Measurements from ENCODE around the gene WDFY2.

DNA sequence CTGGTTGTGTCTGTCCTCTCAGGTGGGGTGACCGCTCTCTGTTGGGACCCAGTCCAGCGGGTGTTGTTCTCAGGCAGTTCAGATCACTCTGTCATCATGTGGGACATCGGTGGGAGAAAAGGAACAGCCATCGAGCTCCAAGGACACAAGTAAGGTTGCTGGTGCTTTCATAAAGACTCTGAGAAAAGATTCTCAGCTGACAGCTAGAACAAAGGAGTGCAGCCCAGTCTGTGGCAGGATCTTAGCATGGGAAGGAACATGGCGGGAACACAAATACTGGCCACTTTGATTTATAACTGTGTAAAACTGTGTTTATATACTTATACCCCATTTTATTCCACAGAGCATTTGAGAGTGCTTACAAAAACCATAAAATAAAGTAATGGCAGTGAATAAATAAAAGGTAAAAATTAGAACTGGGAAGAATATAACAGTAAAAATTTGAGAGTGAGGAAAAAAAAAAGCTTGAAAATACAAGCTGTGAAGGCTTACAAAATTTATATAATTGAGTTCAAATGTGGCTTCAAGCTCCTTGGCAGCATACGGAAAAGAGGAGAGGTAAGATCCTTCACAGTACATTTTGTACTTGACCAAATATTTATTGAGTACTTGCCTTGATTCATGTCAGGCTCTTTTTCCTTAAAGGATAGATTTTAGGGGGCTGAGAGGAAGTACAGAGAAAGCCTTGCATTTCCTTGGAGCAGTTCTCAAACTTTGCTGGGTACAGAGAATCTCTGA lies 154.9 kb downstream of the WDFY2 start:
- TF ChIP-seq, protein P1, sequence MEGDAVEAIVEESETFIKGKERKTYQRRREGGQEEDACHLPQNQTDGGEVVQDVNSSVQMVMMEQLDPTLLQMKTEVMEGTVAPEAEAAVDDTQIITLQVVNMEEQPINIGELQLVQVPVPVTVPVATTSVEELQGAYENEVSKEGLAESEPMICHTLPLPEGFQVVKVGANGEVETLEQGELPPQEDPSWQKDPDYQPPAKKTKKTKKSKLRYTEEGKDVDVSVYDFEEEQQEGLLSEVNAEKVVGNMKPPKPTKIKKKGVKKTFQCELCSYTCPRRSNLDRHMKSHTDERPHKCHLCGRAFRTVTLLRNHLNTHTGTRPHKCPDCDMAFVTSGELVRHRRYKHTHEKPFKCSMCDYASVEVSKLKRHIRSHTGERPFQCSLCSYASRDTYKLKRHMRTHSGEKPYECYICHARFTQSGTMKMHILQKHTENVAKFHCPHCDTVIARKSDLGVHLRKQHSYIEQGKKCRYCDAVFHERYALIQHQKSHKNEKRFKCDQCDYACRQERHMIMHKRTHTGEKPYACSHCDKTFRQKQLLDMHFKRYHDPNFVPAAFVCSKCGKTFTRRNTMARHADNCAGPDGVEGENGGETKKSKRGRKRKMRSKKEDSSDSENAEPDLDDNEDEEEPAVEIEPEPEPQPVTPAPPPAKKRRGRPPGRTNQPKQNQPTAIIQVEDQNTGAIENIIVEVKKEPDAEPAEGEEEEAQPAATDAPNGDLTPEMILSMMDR (IDR thresholded peaks at IDR 0.05), result no peak
- no peak for TF ChIP-seq POLR2A (IDR thresholded peaks at IDR 0.05)

Measured in body of pancreas (tissue), 4 donors.